Thymus (tissue), 11 donors: ENCODE measurements around the gene DES. TPM values are rescaled to one million over a fixed set of nuclear protein-coding genes. Genes with fewer than 3 reads are reported as not detected.

Source experiments
- DNase-seq, 9 donors: peaks; one replicate each; pipeline ENCODE4 v3.0.0-alpha.2; 2013; ENCODE audit warnings: low spot score in 9 of 9, low read depth in 6 of 9, missing footprints in 1 of 9
- H3K27ac ChIP-seq, 2 donors: one replicate each; pipeline ENCODE4 v1.5.1; 2013; ENCODE audit warnings: control low read depth in 1 of 2, low read depth in 1 of 2, low read length in 1 of 2, mild to moderate bottlenecking in 1 of 2, moderate library complexity in 1 of 2
- H3K27me3 ChIP-seq, 2 donors: one replicate each; pipeline ENCODE4 v1.5.1; 2013; ENCODE audit warnings: low read length in 1 of 2; ENCODE audit not compliant: control insufficient read depth in 2 of 2, insufficient read depth in 1 of 2
- H3K36me3 ChIP-seq, 2 donors: one replicate each; pipeline ENCODE4 v1.5.1; 2013; ENCODE audit warnings: low read length in 1 of 2, mild to moderate bottlenecking in 1 of 2, moderate library complexity in 1 of 2; ENCODE audit not compliant: control insufficient read depth in 2 of 2, insufficient read depth in 2 of 2
- H3K4me1 ChIP-seq, 2 donors: one replicate each; pipeline ENCODE4 v1.5.1; 2013; ENCODE audit warnings: low read length in 2 of 2; ENCODE audit not compliant: control insufficient read depth in 2 of 2, insufficient read depth in 2 of 2
- H3K4me3 ChIP-seq, 2 donors: one replicate each; pipeline ENCODE4 v1.5.1; 2013; ENCODE audit warnings: low read length in 2 of 2, control low read depth in 1 of 2, mild to moderate bottlenecking in 1 of 2
- H3K9me3 ChIP-seq, 2 donors: one replicate each; pipeline ENCODE4 v1.5.1; 2013; ENCODE audit warnings: low read length in 1 of 2, mild to moderate bottlenecking in 1 of 2; ENCODE audit not compliant: control insufficient read depth in 2 of 2, insufficient read depth in 1 of 2
- WGBS: extraction: QIAGEN DNeasy Blood & Tissue Kit; methylation state at CpG from one replicate; pipeline ENCODE4 v1.1.7; 2013; 5-methylcytosine and 5-hydroxymethylcytosine counted together
- polyA plus RNA-seq: library from polyadenylated mRNA; stranded (reverse); fragments of 200-250 nt; gene quantifications from one replicate; pipeline ENCODE4 v1.2.3, GENCODE V29; 2013
- total RNA-seq: library from RNA; stranded (reverse); fragments of 120-200 nt; gene quantifications from one replicate; pipeline ENCODE4 v1.2.4, GENCODE V29; 2013
- donor health status: healthy.

DES gene
- total and polyA plus RNA-seq, 2 donors, result 3.4 to 21.6 TPM

GRCh38 chr2:219422952-219423534 is 4.9 kb downstream of the DES start:
- Histone ChIP-seq H3K9me3 (no peaks in the 10 kb centered on the region), H3K27me3 (peaks cover 18 to 64% of the 10 kb centered on the region in 2 donors), H3K4me1 (no peaks in the 10 kb centered on the region), H3K4me3 (no peak overlapping the region), H3K27ac (no peak overlapping the region), H3K36me3 (no peaks in the 10 kb centered on the region)
- 96% methylated on average over 8 of the region's 8 CpGs for WGBS
- no peak for DNase-seq

DNA sequence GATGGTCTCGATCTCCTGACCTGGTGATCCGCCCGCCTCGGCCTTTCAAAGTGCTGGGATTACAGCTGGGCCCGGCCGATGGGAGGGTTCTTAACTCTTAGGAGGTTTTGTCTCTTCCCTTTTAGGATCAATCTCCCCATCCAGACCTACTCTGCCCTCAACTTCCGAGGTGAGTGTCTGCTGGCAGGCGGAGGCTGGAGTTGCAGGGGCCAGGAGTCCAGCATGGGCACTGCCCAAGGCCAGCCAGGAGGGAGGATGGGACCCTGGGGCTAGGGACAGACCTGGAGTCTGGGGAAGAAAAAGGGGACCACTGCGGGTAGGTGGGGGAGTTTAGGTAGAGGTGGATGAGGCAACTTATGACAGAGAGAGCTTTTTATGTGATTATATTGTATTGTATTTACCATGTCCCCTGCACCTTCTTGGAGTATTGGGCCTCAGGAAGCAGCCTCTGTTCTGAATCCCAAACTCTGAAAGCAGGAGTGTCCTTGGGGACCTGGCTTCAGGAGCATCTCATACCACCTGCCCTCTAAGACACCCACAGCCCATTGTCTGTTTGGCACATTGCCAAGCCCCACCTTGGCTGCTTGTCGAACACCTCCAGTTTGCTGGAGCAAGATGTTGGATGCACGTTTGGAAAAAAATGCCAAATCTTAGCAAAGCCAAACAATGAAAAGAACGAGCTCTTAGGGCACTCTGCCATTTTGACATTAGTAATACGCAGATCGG is 5.6 kb downstream of the DES start:
- H3K27ac ChIP-seq, result no peak overlapping the region

GRCh38 chr2:219425238-219426067 is 7.3 kb downstream of the DES start:
- Histone ChIP-seq H3K27me3 (peaks cover 0 to 49% of the 10 kb centered on the region in 2 donors), H3K9me3 (no peaks in the 10 kb centered on the region), H3K27ac (no peak overlapping the region), H3K36me3 (no peaks in the 10 kb centered on the region), H3K4me3 (no peak overlapping the region), H3K4me1 (no peaks in the 10 kb centered on the region)
- no peak for DNase-seq
- 90% methylated on average over 8 of the region's 8 CpGs for WGBS

More for the DNA sequence above, 5.6 kb downstream of the DES start:
- Histone ChIP-seq H3K27me3 (peaks cover 11 to 61% of the 10 kb centered on the region in 2 donors), H3K36me3 (no peaks in the 10 kb centered on the region), H3K4me1 (no peaks in the 10 kb centered on the region), H3K9me3 (no peaks in the 10 kb centered on the region), H3K4me3 (no peak overlapping the region)
- 92% methylated on average over 14 of the region's 14 CpGs for WGBS
- no peak for DNase-seq

GRCh38 chr2:219426068-219426443 is 7.9 kb downstream of the DES start:
- H3K4me1 ChIP-seq, result no peaks in the 10 kb centered on the region
- no peaks in the 10 kb centered on the region for H3K9me3 ChIP-seq
- no peak for DNase-seq
- WGBS, result 92% methylated on average over 7 of the region's 7 CpGs
- no peak overlapping the region for H3K4me3 ChIP-seq
- H3K36me3 ChIP-seq, result no peaks in the 10 kb centered on the region
- peaks cover 0 to 47% of the 10 kb centered on the region in 2 donors for H3K27me3 ChIP-seq
- no peak overlapping the region for H3K27ac ChIP-seq

GRCh38 chr2:219426534-219427136 is 8.5 kb downstream of the DES start:
- DNase-seq, result no peak
- H3K4me1 ChIP-seq, result no peaks in the 10 kb centered on the region
- WGBS, result 95% methylated on average over 7 of the region's 7 CpGs
- no peaks in the 10 kb centered on the region for H3K9me3 ChIP-seq
- H3K27ac ChIP-seq, result no peak overlapping the region
- H3K36me3 ChIP-seq, result no peaks in the 10 kb centered on the region
- peaks cover 0 to 46% of the 10 kb centered on the region in 2 donors for H3K27me3 ChIP-seq
- no peak overlapping the region for H3K4me3 ChIP-seq

DNA sequence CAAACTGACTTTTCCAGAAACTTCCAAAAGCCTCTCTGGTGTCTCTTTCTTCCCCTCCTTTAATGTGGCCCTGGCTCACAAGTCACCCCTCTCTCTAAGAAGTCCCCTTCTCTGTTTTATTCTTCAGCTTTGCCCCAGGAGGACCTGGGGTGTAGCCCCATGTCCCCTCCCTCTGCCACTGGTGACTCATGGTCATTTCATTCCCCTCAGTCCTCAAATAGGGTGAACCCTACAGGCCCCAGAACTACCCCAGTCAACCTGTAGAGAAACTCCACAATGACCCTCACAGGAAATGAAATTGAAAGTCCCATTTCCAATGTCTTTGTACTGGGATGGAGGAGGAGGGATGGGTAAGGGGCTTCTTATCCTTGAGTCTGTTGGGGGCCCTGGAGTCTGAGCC is 10.3 kb downstream of the DES start:
- no peak for DNase-seq
- no peak overlapping the region for H3K27ac ChIP-seq
- H3K36me3 ChIP-seq, result no peaks in the 10 kb centered on the region
- no peak overlapping the region for H3K4me3 ChIP-seq
- peaks cover 2 to 60% of the 10 kb centered on the region in 2 donors for H3K27me3 ChIP-seq
- no peaks in the 10 kb centered on the region for H3K9me3 ChIP-seq
- H3K4me1 ChIP-seq, result no peaks in the 10 kb centered on the region

GRCh38 chr2:219429958-219430606 is 11.9 kb downstream of the DES start:
- Histone ChIP-seq H3K9me3 (no peaks in the 10 kb centered on the region), H3K36me3 (no peaks in the 10 kb centered on the region), H3K27ac (no peak overlapping the region), H3K27me3 (peaks cover 11 to 68% of the 10 kb centered on the region in 2 donors), H3K4me1 (peaks cover 0 to 2% of the 10 kb centered on the region in 2 donors), H3K4me3 (no peak overlapping the region)
- no peak for DNase-seq
- 94% methylated on average over 7 of the region's 7 CpGs for WGBS

GRCh38 chr2:219430633-219431615 is 12.7 kb downstream of the DES start:
- Histone ChIP-seq H3K27me3 (peaks cover 20 to 70% of the 10 kb centered on the region in 2 donors), H3K4me3 (no peak overlapping the region), H3K4me1 (peaks cover 0 to 2% of the 10 kb centered on the region in 2 donors), H3K36me3 (no peaks in the 10 kb centered on the region), H3K27ac (no peak overlapping the region), H3K9me3 (no peaks in the 10 kb centered on the region)
- 83% methylated on average over 9 of the region's 9 CpGs for WGBS
- DNase-seq, result no peak
